CD4-positive, alpha-beta memory T cell (primary cell): Measurements from ENCODE around the gene PGLYRP4. TPM values are rescaled to one million over a fixed set of nuclear protein-coding genes. Genes with fewer than 3 reads are reported as not detected.
"Not testable (repeated sequence)": the region's sequence is repeated elsewhere in the genome, so short reads cannot be mapped to it uniquely, and the experiment has no call there.

ENCODE experiments used
- CTCF ChIA-PET: fragments of 350-600 bp; sonication (Branson Sonifier 250); formaldehyde crosslinking; loops from one replicate; lab custom pipeline; 2021; ENCODE audit warnings: inconsistent platforms; ENCODE audit not compliant: partially characterized antibody; lab: Charles Lee
- POLR2A ChIA-PET: fragments of 350-600 bp; sonication (Branson Sonifier 250); formaldehyde crosslinking; loops from one replicate; lab custom pipeline; 2021; ENCODE audit not compliant: partially characterized antibody; lab: Charles Lee
- DNase-seq, 5 donors: peaks; one replicate each; pipeline versions ENCODE4 v3.0.0 to v3.0.0-alpha.2; 2020 to 2022; ENCODE audit warnings: mixed read lengths in 1 of 5
- H3K27ac ChIP-seq: one replicate; pipeline ENCODE4 v1.7.0; 2013; ENCODE audit warnings: low read depth, low read length
- H3K27me3 ChIP-seq: 2 replicates; pipeline ENCODE4 v1.7.0; 2013; ENCODE audit warnings: mild to moderate bottlenecking, low read length, moderate library complexity; ENCODE audit not compliant: insufficient read depth
- H3K36me3 ChIP-seq: 2 replicates; pipeline ENCODE4 v1.7.0; 2013; ENCODE audit warnings: mild to moderate bottlenecking, low read length, moderate library complexity; ENCODE audit not compliant: insufficient read depth
- H3K4me1 ChIP-seq: 2 replicates; pipeline ENCODE4 v1.7.0; 2013; ENCODE audit warnings: mild to moderate bottlenecking, low read length, moderate library complexity; ENCODE audit not compliant: insufficient read depth
- H3K4me3 ChIP-seq, 2 donors: one replicate each; pipeline ENCODE4 v1.7.0; 2013; ENCODE audit warnings: low read length in 2 of 2, mild to moderate bottlenecking in 1 of 2
- H3K9me3 ChIP-seq, 2 donors: one replicate each; pipeline ENCODE4 v1.7.0; 2013; ENCODE audit warnings: low read length in 2 of 2, control low read depth in 1 of 2; ENCODE audit not compliant: control insufficient read depth in 1 of 2
- H3K27ac Mint-ChIP-seq, 7 donors: one replicate each; pipeline ENCODE4 v1.8.0; 2020 to 2021; ENCODE audit warnings: mixed read lengths in 7 of 7, mild to moderate bottlenecking in 6 of 7, inconsistent platforms in 3 of 7, moderate library complexity in 3 of 7
- H3K27me3 Mint-ChIP-seq, 2 donors: one replicate each; pipeline ENCODE4 v1.8.0; 2020 to 2021; ENCODE audit warnings: mixed read lengths in 2 of 2
- H3K36me3 Mint-ChIP-seq, 2 donors: one replicate each; pipeline ENCODE4 v1.8.0; 2020 to 2021; ENCODE audit warnings: mixed read lengths in 2 of 2, inconsistent platforms in 1 of 2, mild to moderate bottlenecking in 1 of 2
- H3K4me1 Mint-ChIP-seq, 4 donors: one replicate each; pipeline ENCODE4 v1.8.0; 2020 to 2021; ENCODE audit warnings: mixed read lengths in 4 of 4, mild to moderate bottlenecking in 1 of 4
- H3K4me3 Mint-ChIP-seq, 8 donors: one replicate each; pipeline ENCODE4 v1.8.0; 2020 to 2021; ENCODE audit warnings: mixed read lengths in 8 of 8, mild to moderate bottlenecking in 7 of 8, moderate library complexity in 6 of 8, inconsistent platforms in 3 of 8
- H3K9me3 Mint-ChIP-seq, 8 donors: one replicate each; pipeline ENCODE4 v1.8.0; 2020 to 2021; ENCODE audit warnings: mixed read lengths in 8 of 8, mild to moderate bottlenecking in 5 of 8, inconsistent platforms in 3 of 8, moderate library complexity in 1 of 8
- intact Hi-C: fragments of 100-400 bp; cut with micrococcal nuclease; formaldehyde crosslinking; loops from one replicate; pipeline ENCODE4 v1.15.1; 2023
- polyA plus RNA-seq, 2 donors: library from polyadenylated mRNA; unstranded; fragments of 300-500 nt; fragmentation: Illumina TruSeq; gene quantifications; one replicate each; pipeline ENCODE4 v1.2.3, GENCODE V29; 2021
- total RNA-seq, 2 experiments: library from RNA; stranded (reverse); gene quantifications; one replicate each; pipeline ENCODE4 v1.2.3, GENCODE V29; 2021

PGLYRP4 gene
- total and polyA plus RNA-seq, 4 experiments from 2014 or later: not detected

- CTCF ChIA-PET: interaction anchor here (1.2 to 2.5 kb wide), 3 partner anchors 16 to 19 kb away, joined by 3 to 8 read pairs (median 5); no protein-coding TSS in a partner anchor
- Histone ChIP-seq H3K4me3 (no peak overlapping the region), H3K27me3 (no peaks in the 10 kb centered on the region), H3K27ac (no peak overlapping the region), H3K4me1 (peaks cover 19% of the 10 kb centered on the region), H3K9me3 (no peaks in the 10 kb centered on the region), H3K36me3 (no peaks in the 10 kb centered on the region)
- no peak for DNase-seq
- Mint-ChIP-seq H3K9me3 (peaks cover 0 to 10% (median 4%) of the 10 kb centered on the region in 8 donors), H3K36me3 (no peaks in the 10 kb centered on the region), H3K27me3 (peaks cover 0 to 10% of the 10 kb centered on the region in 2 donors), H3K4me3 (no peak overlapping the region), H3K4me1 (peaks cover 12 to 28% (median 23%) of the 10 kb centered on the region in 4 donors), H3K27ac (no peak overlapping the region)
- POLR2A ChIA-PET: no interaction called here
- intact Hi-C loops: no loop called here
These were observed 12.0 kb downstream of the PGLYRP4 start for GRCh38 chr1:153336650-153337049.

DNA sequence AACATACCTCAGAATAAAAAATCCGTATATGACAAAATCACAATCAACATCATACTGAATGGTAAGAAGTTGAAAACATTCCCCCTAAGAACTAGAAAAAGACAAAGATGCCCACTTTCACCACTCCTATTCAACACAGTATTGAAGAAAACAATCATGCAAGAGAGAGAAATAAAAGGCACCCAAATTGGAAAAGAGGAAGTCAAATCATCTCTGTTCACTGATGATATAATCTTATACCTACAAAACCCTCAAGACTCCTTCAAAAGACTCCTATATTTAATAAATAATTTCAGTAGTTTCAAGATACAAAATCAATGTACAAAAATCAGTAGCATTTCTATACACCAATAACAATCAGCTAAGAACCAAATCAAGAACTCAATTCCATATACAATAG lies 14.7 kb downstream of the PGLYRP4 start:
- no peaks in the 10 kb centered on the region for H3K27me3 ChIP-seq
- peaks cover 5 to 14% of the 10 kb centered on the region in 2 donors for H3K27me3 Mint-ChIP-seq
- H3K27ac ChIP-seq: no peak overlapping the region
- peaks cover 0 to 3% of the 10 kb centered on the region in 2 donors for H3K36me3 Mint-ChIP-seq
- peaks cover 3 to 5% (median 4%) of the 10 kb centered on the region in 4 donors for H3K4me1 Mint-ChIP-seq
- no peaks in the 10 kb centered on the region for H3K9me3 ChIP-seq
- H3K27ac Mint-ChIP-seq: no peak overlapping the region
- no peak for DNase-seq
- H3K4me1 ChIP-seq: peaks cover 2% of the 10 kb centered on the region
- H3K9me3 Mint-ChIP-seq: peaks cover 2 to 29% (median 22%) of the 10 kb centered on the region in 8 donors
- H3K4me3 Mint-ChIP-seq: no peak overlapping the region
- ChIA-PET CTCF (no interaction called here), POLR2A (no interaction called here)
- intact Hi-C loops: no loop called here
- no peaks in the 10 kb centered on the region for H3K36me3 ChIP-seq
- no peak overlapping the region for H3K4me3 ChIP-seq

DNA sequence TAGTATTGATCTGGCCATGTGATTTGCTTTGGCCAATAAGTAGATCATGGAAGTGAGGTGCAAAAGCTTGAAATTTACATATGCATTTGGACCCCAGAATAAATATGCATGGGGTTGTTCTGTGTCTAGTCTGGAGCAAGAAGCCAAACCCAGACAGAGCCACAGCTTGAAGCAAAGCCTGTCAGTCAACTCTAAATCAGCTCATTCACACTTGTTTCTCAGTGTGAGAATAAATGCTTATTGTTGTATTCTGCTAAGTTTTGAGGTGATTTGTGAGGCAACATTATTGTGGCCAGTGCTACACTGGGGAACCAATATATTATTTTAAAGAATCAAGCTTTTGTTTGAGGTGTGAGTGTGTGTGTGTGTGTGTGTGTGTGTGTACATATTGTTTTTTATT lies 23.7 kb downstream of the PGLYRP4 start:
- Histone ChIP-seq H3K4me3 (no peak overlapping the region), H3K27ac (no peak overlapping the region), H3K4me1 (no peaks in the 10 kb centered on the region), H3K27me3 (no peaks in the 10 kb centered on the region), H3K36me3 (no peaks in the 10 kb centered on the region), H3K9me3 (peaks cover 0 to 4% of the 10 kb centered on the region in 2 donors)
- no peak for DNase-seq
- ChIA-PET POLR2A (no interaction called here), CTCF (interaction anchor here (0.7 kb wide), 1 partner anchor 11 kb away, joined by 3 read pairs; no protein-coding TSS in a partner anchor)
- Mint-ChIP-seq H3K9me3 (peaks cover 2 to 68% (median 47%) of the 10 kb centered on the region in 8 donors), H3K36me3 (peaks cover 0 to 5% of the 10 kb centered on the region in 2 donors), H3K4me1 (no peaks in the 10 kb centered on the region), H3K27me3 (peaks cover 7 to 15% of the 10 kb centered on the region in 2 donors), H3K4me3 (no peak overlapping the region), H3K27ac (no peak overlapping the region)
- intact Hi-C loops: no loop called here

- H3K4me1 ChIP-seq: no peaks in the 10 kb centered on the region
- H3K27ac Mint-ChIP-seq: no peak overlapping the region
- no peaks in the 10 kb centered on the region for H3K36me3 ChIP-seq
- peaks cover 0 to 5% of the 10 kb centered on the region in 2 donors for H3K36me3 Mint-ChIP-seq
- H3K27me3 Mint-ChIP-seq: peaks cover 5 to 18% of the 10 kb centered on the region in 2 donors
- peaks cover 2 to 52% (median 31%) of the 10 kb centered on the region in 8 donors for H3K9me3 Mint-ChIP-seq
- no peak overlapping the region for H3K27ac ChIP-seq
- CTCF ChIA-PET: no interaction called here
- no peak overlapping the region for H3K4me3 Mint-ChIP-seq
- H3K9me3 ChIP-seq: peaks cover 0 to 4% of the 10 kb centered on the region in 2 donors
- no peaks in the 10 kb centered on the region for H3K4me1 Mint-ChIP-seq
- H3K27me3 ChIP-seq: no peaks in the 10 kb centered on the region
- no peak for DNase-seq
- no peak overlapping the region for H3K4me3 ChIP-seq
- intact Hi-C loops: no loop called here
- POLR2A ChIA-PET: no interaction called here
These were observed 26.1 kb downstream of the PGLYRP4 start for GRCh38 chr1:153322568-153322967.

- H3K27me3 Mint-ChIP-seq: peaks cover 11 to 20% of the 10 kb centered on the region in 2 donors
- H3K4me1 ChIP-seq, H3K36me3 ChIP-seq, H3K27ac Mint-ChIP-seq, CTCF ChIA-PET, H3K27me3 ChIP-seq, H3K36me3 Mint-ChIP-seq, POLR2A ChIA-PET, intact Hi-C loops, H3K27ac ChIP-seq, H3K4me1 Mint-ChIP-seq, H3K4me3 ChIP-seq, H3K4me3 Mint-ChIP-seq, DNase-seq, H3K9me3 ChIP-seq: not testable (repeated sequence)
- peaks cover 0 to 28% (median 20%) of the 10 kb centered on the region in 8 donors for H3K9me3 Mint-ChIP-seq
These were observed 30.5 kb downstream of the PGLYRP4 start for GRCh38 chr1:153318145-153318544.

- H3K4me3 Mint-ChIP-seq, H3K4me1 Mint-ChIP-seq, intact Hi-C loops, H3K36me3 ChIP-seq, H3K4me1 ChIP-seq, H3K36me3 Mint-ChIP-seq, CTCF ChIA-PET, POLR2A ChIA-PET, H3K27ac ChIP-seq, DNase-seq, H3K4me3 ChIP-seq, H3K27ac Mint-ChIP-seq, H3K27me3 ChIP-seq, H3K9me3 ChIP-seq: not testable (repeated sequence)
- H3K9me3 Mint-ChIP-seq: peaks cover 0 to 14% (median 3%) of the 10 kb centered on the region in 8 donors
- H3K27me3 Mint-ChIP-seq: peaks cover 9 to 12% of the 10 kb centered on the region in 2 donors
These were observed 32.6 kb downstream of the PGLYRP4 start for GRCh38 chr1:153316013-153316412.

DNA sequence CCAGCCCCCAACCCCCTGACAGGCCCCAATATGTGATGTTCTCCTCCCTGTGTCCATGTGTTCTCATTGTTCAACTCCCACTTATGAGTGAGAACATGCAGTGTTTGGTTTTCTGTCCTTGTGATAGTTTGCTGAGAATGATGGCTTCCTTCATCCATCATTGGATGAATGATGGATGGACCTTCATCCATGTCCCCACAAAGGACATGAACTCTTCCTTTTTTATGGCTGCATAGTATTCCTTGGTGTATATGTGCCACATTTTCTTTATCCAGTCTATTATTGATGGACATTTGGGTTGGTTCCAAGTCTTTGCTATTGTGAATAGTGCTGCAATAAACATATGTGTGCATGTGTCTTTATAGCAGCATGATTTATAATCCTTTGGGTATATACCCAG lies 34.3 kb downstream of the PGLYRP4 start:
- H3K36me3 ChIP-seq, intact Hi-C loops, H3K27ac Mint-ChIP-seq, H3K9me3 Mint-ChIP-seq, H3K4me3 Mint-ChIP-seq, H3K27me3 Mint-ChIP-seq, H3K4me1 ChIP-seq, DNase-seq, H3K36me3 Mint-ChIP-seq, H3K4me3 ChIP-seq, H3K9me3 ChIP-seq, H3K27ac ChIP-seq, H3K27me3 ChIP-seq, H3K4me1 Mint-ChIP-seq, POLR2A ChIA-PET: not testable (repeated sequence)
- CTCF ChIA-PET: interaction anchor here (0.6 kb wide), 1 partner anchor 10 kb away, joined by 3 read pairs; no protein-coding TSS in a partner anchor
